ENCODE measurements around the gene GART.

- TF ChIP-seq CTCF (IDR thresholded peaks at IDR 0.05) (no peak), EP300 (IDR thresholded peaks at IDR 0.05; ENCODE audit: low read depth) (no peak), POLR2A (IDR thresholded peaks at IDR 0.05) (no peak)
Measured at GRCh38 chr21:33487996-33488395, 53.9 kb downstream of the GART start.

Data from transverse colon (tissue), 3 donors.